ENCODE data around the gene PARD3B. TPM values are rescaled to one million over a fixed set of nuclear protein-coding genes. Genes with fewer than 3 reads are reported as not detected.

PARD3B gene
- total and polyA plus RNA-seq, 2 of the 8 experiments (the other 6 are each of a cell fraction or from before 2014, with no cell fraction given) = 1.2 to 5.7 TPM

DNA sequence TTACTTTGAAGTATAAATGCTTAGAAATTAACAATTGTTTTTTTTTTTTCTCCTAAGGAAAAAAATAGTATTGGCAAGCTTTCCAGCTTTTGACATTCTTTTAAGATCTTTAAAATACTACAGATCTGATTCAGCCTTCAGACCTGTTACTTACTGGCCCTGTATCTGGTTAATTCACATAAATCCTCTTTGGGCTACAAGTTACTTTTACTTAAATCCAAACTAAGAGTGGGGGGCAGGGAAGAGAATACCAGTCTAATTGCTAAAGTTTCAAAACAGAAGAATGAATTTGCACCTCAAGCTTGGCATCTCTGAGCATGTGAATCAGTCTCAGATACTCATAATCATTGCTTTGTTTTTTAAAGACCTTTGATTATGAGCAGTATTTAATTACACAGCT, 386.3 kb downstream of the PARD3B start:
- Histone ChIP-seq H2BK12ac (ENCODE audit: low read depth, low read length) (no peak overlapping the region), H3K18ac (ENCODE audit: extremely low read depth, low read length) (no peak overlapping the region), H2BK20ac (ENCODE audit: low read length) (no peak overlapping the region), H3K9me3 (ENCODE audit: insufficient read depth in 2 of 2, low read depth in 1 of 2, low read length in 1 of 2) (no peaks in the 10 kb centered on the region), H4K8ac (ENCODE audit: extremely low read depth, insufficient read depth, low read length) (no peak overlapping the region), H2BK120ac (replicated peaks; ENCODE audit: low read depth, low read length) (no peak overlapping the region), H3K23me2 (ENCODE audit: low read depth, low read length) (no peaks in the 10 kb centered on the region), H2AFZ (ENCODE audit: low read length) (no peak overlapping the region), H3K56ac (replicated peaks; ENCODE audit: insufficient read length, low read depth, low read length) (no peak overlapping the region), H2BK15ac (ENCODE audit: low read length) (no peak overlapping the region), H3K27ac (ENCODE audit: low read depth, low read length) (no peak overlapping the region), H3K36me3 (ENCODE audit: control insufficient read depth in 2 of 4, insufficient read depth in 4 of 4, low read length in 3 of 4) (no peaks in the 10 kb centered on the region), H3K4me3 (ENCODE audit: extremely low read depth in 1 of 4, insufficient read depth in 2 of 4, low read depth in 3 of 4, low read length in 4 of 4) (no peak overlapping the region), H2AK5ac (ENCODE audit: low read depth, low read length) (no peak overlapping the region), H4K20me1 (replicated peaks in 1 of 2; ENCODE audit: control insufficient read depth in 1 of 2, insufficient read depth in 2 of 2, low read length in 2 of 2) (no peaks in the 10 kb centered on the region), H3K4me1 (replicated peaks in 1 of 4; ENCODE audit: control insufficient read depth in 3 of 4, insufficient read depth in 4 of 4, low read length in 3 of 4) (no peaks in the 10 kb centered on the region), H3K4ac (replicated peaks; ENCODE audit: insufficient read length, low read depth, low read length) (no peak overlapping the region), H2BK5ac (ENCODE audit: low read depth, low read length) (no peak overlapping the region), H3K23ac (ENCODE audit: insufficient read length) (no peak overlapping the region), H3K14ac (ENCODE audit: insufficient read length) (no peak overlapping the region), H3K9ac (replicated peaks in 1 of 4; ENCODE audit: extremely low read depth in 1 of 4, low read depth in 3 of 4, low read length in 3 of 4) (no peak overlapping the region), H4K91ac (replicated peaks; ENCODE audit: insufficient read length, low read length) (no peak overlapping the region), H3K79me2 (ENCODE audit: control insufficient read depth in 1 of 2, insufficient read depth in 2 of 2, low read length in 2 of 2) (no peaks in the 10 kb centered on the region), H4K5ac (ENCODE audit: insufficient read length, low read depth, low read length) (no peak overlapping the region), H3K4me2 (ENCODE audit: insufficient read depth in 1 of 2, low read depth in 2 of 2, low read length in 2 of 2) (no peak overlapping the region), H3K79me1 (ENCODE audit: low read depth, low read length) (no peaks in the 10 kb centered on the region), H3K27me3 (replicated peaks in 1 of 4; ENCODE audit: control insufficient read depth in 3 of 4, extremely low read depth in 1 of 4, insufficient read depth in 3 of 4, low read length in 3 of 4) (no peaks in the 10 kb centered on the region)
- no peak for DNase-seq (ENCODE audit: low read depth in 1 of 2, low spot score in 2 of 2)
- FAIRE-seq = no peak
- CTCF ChIA-PET (ENCODE audit: partially characterized antibody) = interaction anchor here (2.4 kb wide), 1 partner anchor 40 kb away, joined by 6 read pairs; no protein-coding TSS in a partner anchor
- POLR2A ChIA-PET (ENCODE audit: partially characterized antibody) = no interaction called here
- TF ChIP-seq SUZ12 (IDR thresholded peaks at IDR 0.05; ENCODE audit: low read length) (no peak), ZNF274 (IDR thresholded peaks at IDR 0.05; ENCODE audit: borderline replicate concordance, extremely low read depth, low read length) (no peak), BACH1 (IDR thresholded peaks at IDR 0.05; ENCODE audit: low read length) (no peak), KDM4A (IDR thresholded peaks at IDR 0.05; ENCODE audit: low read depth, low read length, severe bottlenecking) (no peak)
- TF ChIP-seq, protein P1, sequence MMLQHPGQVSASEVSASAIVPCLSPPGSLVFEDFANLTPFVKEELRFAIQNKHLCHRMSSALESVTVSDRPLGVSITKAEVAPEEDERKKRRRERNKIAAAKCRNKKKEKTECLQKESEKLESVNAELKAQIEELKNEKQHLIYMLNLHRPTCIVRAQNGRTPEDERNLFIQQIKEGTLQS (IDR thresholded peaks at IDR 0.05; ENCODE audit: insufficient read depth, low read depth, low read length) = no peak

All from H1 (cell line).